Raji (cell line): Measurements from ENCODE around the gene SNX20.

Experiments
- POLR2A ChIP-seq: IDR thresholded peaks from 2 replicates; pipeline ENCODE4 v1.6.1; 2011; ENCODE audit warnings: low read depth, low read length, control low read depth; ENCODE audit not compliant: insufficient read depth

SNX20 gene

DNA sequence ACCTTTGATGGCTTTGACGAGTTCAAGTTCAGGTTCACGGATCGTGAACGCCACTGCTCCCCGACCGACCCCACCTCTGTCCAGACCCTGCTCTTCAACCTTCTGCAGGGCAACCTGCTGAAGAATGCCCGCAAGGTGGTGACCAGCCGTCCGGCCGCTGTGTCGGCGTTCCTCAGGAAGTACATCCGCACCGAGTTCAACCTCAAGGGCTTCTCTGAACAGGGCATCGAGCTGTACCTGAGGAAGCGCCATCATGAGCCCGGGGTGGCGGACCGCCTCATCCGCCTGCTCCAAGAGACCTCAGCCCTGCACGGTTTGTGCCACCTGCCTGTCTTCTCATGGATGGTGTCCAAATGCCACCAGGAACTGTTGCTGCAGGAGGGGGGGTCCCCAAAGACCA, 29.9 kb upstream of the SNX20 start:
- no peak for TF ChIP-seq POLR2A

DNA sequence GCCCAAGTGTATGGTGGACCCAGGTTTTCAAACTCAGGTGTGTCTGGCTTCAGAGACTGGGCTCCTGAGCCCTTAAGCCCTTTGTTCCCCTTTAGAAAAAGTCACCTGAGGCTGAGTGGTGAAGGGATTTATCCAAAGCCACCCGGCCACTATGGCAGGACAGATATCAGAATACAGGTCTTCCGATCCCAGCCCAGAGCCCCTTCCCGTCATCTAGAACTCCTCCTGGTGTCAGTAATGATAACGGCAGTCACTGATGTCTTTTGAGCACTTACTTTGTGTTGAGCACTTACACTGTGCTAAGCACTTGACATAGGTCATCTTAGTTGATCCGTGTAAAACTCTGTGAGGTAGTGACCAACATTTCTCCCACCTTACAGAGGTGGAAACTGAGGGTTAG, 28.9 kb upstream of the SNX20 start:
- no peak for TF ChIP-seq POLR2A

DNA sequence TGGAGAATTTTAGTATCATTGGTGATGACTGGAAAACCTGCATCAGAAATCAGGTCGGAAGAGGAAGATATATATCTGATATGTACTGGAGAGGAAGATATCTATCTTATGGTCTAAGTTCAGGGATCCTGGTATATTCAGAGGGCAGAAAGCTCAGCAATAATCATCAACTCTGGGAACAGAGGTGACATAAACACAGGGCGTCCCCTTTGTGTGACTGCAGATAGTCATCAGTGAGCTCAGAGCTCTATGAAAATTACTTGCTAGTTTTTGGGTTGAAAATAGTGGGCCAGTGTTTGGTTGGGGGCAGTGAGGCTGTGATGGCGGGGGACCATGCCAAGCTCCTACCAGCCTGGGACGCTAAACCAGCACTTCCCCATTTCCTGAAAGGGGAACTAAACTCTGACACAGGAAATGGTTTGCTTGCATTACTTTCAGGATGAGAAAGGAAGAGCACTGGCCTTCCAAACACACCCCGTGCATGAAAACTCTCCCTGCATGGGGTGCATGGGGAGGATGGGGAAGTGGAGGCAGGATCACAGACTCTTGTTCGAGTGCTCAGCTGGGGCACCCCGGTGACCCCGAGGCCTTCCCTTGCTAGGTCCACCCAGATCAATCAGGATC, 28.1 kb upstream of the SNX20 start:
- TF ChIP-seq POLR2A: no peak

DNA sequence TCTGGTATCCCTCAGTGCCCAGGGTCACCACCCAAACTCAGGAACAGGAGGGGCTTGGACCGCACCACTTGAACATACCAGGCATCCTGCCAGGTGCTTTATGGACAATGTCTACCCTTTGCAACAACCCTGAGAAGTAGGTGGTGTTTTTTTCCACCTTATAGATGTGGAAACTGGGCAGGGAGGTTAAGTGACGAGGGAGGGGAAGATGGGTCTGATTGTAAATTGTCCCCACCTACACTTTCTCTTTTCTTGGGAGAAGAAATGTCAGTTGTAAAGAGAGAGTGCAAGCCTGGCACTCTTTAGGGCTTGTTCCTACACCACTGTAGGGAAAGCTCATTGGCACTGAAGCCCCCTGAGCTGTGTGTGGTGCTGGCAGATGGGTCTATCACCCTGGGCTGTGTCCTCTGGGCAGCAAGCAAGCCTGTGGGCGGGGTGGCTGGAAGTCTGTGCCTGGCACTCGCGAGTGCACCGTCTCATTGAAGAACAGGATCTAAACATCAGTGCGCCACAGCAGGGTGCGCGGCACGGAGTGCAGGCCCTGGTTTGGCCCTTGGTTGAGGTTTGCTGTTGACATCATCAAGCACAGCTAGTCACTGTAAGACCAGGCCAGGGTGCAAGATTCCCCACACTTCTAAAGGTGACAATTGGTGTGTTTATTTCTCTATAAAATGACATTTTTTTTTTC, 27.4 kb upstream of the SNX20 start:
- no peak for TF ChIP-seq POLR2A

DNA sequence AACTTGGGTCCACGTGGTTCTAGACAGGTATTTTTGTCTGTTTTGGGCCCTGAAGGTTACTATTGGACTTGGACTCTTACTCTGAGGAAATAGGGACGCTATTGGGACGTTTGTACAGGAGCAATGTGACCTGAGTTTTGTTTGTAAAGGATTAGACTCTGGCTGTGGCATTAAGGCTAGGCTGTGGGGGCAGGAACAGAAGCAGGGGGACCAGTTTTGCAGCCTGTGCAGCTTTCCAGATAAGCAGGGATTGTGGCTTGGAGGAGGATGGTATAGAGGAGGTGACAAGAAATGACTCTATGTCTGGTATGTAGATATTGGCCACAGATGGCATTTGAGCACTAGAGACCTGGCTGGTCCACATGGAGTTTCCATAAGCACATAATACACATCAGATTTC, 25.1 kb upstream of the SNX20 start:
- no peak for TF ChIP-seq POLR2A

DNA sequence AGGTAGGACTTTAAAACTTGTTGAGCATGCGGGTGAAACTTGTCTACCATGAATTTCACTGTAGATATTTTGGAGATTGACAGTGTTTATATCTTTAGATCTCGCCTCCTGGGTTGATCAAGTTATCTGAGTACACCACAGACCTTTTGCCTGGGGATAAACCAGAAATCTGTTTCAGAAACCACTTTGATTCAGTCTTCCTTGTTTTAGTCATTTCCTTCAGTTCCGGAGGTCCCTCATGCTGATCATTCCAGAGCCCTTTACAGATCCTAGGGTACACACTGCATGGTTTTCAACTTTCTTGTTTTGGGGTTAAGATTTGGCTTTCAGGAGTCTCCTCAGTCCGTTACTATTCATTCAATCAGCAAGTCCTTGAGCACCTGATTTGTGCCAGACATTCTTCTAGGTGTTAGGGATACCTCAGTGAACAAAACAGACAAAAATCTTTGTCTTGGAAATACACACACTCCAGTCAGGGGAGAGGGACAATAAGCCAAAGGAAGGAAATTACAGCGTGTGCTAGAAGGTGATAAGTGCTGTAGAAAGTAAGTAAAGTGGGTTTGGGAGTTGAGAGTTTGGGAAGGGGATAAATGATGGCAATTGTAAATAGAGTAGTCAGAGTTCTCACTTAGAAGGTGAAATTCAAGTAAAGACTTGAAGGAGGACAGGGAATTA, 24.5 kb upstream of the SNX20 start:
- TF ChIP-seq POLR2A: no peak

DNA sequence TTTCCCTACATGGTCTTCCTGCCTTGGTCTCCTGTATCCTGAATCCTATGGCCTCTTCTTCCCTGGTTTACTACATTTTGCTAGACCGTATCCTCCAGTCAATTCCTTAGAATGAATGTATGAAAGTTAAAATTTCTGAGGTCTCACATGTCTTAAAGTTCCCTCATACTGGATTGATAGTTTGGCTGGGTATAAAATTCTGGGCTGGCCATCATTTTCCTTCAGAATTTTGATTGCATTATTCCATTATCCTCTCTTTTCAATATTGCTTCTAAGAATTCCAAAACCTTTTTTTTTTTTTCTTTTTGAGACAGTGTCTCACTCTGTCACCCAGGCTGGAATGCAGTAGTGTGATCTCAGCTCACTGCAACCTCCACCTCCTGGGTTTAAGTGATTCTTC, 23.1 kb upstream of the SNX20 start:
- TF ChIP-seq POLR2A: no peak

DNA sequence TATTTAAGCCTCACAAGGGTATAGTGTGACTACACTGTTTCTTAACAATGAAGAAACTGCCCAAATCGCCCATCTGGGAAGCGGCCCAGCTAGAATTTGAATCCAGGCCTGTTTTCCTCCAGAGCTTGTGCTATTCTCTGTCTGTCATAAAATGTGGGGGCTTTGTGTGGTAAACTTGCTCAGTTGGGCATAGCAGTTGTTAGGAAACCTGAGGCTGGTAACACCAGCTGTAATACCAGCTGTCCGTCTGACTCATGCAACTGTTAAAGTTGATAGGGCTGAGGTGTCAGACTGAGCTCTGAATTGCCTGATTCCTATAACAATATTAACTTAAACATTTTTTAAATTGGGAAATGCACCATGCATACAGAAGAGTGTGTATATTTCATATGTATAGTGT, 21.6 kb upstream of the SNX20 start:
- TF ChIP-seq POLR2A: no peak

DNA sequence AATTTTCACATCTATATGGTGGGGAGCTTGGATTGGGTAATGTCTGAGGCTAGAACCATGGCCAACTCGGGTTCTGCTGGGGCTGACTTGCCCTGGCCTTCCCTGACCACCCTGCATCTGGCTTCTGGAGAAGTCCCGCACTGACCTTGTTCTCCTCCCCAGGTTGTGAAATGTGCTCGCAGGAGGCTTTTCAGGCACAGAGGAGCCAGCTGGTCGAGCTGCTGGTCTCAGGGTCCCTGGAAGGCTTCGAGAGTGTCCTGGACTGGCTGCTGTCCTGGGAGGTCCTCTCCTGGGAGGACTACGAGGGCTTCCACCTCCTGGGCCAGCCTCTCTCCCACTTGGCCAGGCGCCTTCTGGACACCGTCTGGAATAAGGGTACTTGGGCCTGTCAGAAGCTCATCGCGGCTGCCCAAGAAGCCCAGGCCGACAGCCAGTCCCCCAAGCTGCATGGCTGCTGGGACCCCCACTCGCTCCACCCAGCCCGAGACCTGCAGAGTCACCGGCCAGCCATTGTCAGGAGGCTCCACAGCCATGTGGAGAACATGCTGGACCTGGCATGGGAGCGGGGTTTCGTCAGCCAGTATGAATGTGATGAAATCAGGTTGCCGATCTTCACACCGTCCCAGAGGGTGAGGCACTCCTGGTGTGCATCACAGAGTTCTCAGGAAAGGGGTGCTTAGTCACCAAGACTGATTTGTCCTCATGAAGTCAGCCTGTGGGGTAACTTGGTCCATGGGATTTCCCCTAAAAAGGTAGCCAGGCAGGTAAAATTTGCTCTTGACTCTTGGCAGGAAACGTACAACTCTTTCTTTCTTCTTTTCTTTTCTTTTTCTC, 18.4 kb upstream of the SNX20 start:
- no peak for TF ChIP-seq POLR2A

DNA sequence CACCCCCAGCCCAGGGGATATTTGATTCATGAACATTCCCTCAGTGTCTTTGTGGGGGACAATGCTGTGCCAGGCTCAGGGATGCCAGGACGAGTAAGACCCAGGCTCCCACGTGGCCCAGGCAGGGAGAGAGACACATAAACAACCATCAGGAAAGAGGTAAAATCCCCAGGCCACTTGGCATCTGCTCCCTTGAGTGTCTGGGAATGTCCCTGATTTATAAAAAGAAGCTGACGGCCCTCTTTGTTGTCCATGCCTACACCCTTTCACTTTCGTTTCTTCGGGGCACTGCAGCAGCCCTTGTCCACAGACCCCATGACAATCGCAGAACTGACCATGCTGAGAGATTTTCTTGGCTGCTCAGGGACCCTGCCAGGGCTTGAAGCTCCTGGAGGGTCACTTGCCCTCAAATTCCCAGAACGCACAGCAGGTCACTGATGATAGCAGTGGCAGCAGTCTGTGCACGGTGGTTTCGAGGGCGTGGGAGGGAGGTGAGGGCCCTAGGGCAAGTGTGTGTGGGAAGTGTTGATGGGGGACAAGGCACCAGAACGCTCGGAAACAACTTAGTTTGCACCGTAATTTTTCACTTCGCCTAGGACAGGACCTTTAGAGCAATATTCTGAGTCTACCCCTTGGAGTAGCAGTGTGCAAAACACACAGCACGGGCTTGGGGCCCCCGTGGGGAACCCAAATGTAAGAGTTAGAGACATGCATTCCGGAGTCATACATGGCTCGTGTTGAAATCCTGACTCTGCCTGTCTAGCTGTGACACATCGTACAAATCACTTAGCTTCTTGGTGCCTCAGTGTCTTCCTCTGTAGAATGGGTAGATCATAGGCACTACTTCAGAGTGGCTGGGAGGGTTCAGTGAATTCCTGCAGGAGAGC, 17.0 kb upstream of the SNX20 start:
- TF ChIP-seq POLR2A: no peak

DNA sequence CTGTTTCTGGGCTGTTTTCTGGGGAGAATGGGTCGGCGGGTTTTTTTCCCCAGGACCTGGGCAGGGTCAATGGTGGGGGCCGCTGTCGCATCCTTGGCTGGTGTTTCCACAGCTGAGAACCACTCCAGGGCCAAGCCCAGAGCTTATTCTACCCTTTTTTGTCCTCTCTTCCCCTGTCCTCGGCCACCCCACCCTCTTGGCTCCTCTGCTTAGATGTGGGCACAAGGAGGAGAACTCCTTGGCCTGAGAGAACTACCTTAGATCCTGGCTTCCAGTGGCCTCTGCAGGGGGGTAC, 16.3 kb upstream of the SNX20 start:
- TF ChIP-seq POLR2A: no peak

DNA sequence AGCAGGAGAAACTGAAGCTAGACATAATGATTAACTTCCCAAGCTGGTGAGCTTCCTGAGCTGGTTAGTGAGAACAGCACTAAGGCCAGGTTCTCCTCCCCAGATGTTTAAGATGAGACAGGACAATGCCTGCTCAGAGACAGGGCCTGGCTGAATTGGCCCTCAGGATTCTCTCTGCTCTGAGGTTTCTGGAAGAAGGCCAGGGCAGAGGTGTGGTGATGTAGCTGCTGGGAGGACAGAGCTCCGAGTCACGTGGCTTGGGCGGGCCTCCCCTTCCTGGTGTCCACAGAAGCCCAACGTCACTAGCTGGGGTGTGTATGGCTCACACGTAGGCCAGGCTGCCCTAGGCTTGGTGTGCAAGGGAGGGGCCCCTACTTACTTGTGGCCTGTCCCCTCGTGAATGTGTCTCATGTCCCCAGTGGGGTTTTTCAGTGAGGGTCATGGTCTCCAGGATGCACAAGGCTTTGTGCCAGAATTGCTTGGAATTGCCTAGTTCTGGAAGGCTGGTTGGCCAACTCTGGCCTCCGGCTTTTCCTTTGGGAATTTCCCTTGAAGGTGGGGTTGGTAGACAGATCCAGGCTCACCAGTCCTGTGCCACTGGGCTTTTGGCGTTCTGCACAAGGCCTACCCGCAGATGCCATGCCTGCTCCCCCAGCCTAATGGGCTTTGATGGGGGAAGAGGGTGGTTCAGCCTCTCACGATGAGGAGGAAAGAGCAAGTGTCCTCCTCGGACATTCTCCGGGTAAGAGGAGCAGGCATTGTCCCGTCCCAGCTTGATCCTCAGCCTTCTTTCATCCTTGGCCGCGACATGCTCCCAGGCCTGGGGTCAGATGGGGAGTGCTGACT, 15.7 kb upstream of the SNX20 start:
- no peak for TF ChIP-seq POLR2A

DNA sequence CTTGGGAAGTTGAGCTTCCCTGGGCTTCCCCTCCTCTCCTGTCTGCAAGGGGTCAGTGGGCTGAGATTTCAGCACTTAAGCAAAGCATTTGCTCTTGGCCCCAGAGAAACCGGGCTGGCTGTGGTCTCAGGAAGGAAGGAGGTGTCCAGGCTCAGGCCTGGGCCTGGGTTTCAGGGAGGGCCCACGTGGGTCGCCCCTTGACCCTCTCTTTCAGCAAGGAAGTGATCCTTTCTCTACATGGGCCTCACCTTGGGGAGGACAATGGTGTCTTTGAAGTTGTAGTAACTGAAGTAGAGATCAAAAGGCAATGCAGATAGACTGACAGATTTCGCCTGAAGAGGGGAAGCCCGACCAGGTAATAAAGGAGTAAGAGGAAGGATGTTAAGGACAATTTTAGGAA, 15.0 kb upstream of the SNX20 start:
- TF ChIP-seq POLR2A: no peak

DNA sequence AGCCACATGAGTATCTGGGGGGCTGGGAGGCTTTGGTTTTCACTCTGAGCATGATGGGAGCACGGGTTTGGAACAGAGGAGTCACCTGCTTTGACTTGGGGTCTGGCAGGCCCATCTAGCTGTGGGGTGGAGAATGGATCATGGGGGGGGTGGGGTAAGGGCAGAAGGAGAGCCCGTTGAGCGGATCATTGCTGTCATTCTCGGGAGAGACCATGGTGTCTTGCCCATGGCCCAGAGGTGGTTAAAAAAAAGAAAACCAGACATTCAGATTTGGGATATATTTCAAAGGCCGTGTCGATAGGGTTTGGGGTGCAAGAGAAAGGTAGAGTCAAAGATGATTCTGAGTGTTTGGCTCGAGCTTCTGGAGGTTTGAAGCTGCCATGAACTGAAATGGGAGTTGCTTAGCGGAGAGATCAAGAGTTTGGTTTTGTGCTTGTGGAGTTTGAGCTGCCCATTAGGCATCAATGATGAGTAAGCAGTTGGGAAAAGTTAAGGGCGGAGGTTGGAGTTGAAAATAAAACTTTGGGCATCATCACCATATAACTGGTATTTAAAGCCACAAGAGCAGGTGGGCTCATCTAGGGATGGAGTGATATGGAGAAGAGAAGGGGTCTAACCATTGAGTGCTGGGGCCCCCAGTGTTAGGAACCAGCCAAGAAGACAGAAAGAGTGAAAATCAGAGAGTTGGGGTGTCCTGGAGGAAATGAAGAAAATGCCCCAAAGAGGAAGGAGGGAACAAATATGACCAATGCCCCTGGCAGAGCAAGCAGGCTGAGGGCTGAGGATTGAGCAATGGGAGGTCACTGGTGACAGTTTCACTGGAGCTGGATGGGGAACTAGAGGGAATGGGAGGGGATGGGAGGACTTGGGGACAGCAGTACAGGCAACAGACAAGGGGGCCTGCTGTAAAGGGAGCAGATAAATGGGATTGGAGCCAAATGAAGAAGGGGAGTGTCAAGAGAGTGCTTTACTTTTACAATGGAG, 14.2 kb upstream of the SNX20 start:
- no peak for TF ChIP-seq POLR2A
